SK-N-MC (cell line): ENCODE data around the gene C2CD2.

ENCODE experiments used
- EZH2 ChIP-seq: fragments of 200-600 bp; sonication (generic); IDR thresholded peaks from one replicate; pipeline ENCODE4 v1.6.1; 2017; ENCODE audit warnings: antibody characterized with exemption
- POLR2AphosphoS5 ChIP-seq: IDR thresholded peaks from 2 replicates; pipeline ENCODE4 v1.6.1; 2012; ENCODE audit warnings: mild to moderate bottlenecking, low read depth, low read length, borderline replicate concordance

DNA sequence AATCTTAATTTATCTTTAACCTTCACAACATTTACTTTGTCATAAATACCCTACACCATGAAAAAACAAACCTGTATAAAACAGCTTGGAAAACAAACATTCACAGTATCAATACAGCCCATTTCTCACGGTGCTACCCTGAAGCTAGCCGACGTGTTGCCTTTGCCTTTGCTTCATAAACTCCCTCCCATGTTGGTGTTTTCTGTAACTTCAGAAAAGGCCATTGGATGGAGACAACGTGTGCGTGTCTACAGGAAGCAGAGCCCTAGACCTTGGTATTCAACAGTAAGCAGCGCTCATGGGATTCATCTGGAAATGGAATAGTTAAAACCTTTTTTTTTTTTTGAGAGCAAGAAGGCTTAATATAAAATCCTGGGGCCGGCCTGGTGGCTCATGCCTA, 67.5 kb downstream of the C2CD2 start:
- TF ChIP-seq EZH2 = no peak
- no peak for TF ChIP-seq POLR2AphosphoS5
